Lower leg skin (tissue), 4 donors: ENCODE measurements around the gene NOL4L. TPM values are rescaled to one million over a fixed set of nuclear protein-coding genes. Genes with fewer than 3 reads are reported as not detected.

Experiments used
- DNase-seq, 2 donors: peaks; one replicate each; pipeline ENCODE4 v3.0.0-alpha.2; 2019; ENCODE audit warnings: low spot score in 2 of 2
- H3K4me3 ChIP-seq: fragments of 200-600 bp; sonication (generic); 2 replicates; pipeline ENCODE4 v1.5.1; 2017; ENCODE audit warnings: mild to moderate bottlenecking, low read depth; ENCODE audit not compliant: poor library complexity, severe bottlenecking
- POLR2A ChIP-seq, 2 donors: fragments of 450-650 bp; IDR thresholded peaks; one replicate each; pipeline ENCODE4 v1.6.1; 2016 to 2017; ENCODE audit warnings: antibody characterized with exemption in 2 of 2, mild to moderate bottlenecking in 1 of 2, moderate library complexity in 1 of 2
- WGBS, 2 donors: methylation state at CpG; one replicate each; pipeline ENCODE4 v1.1.5; 2018; 5-methylcytosine and 5-hydroxymethylcytosine counted together
- intact Hi-C: fragments of 100-400 bp; cut with DNase I; formaldehyde crosslinking; loops from one replicate; pipeline ENCODE4 v1.15.0; 2023; ENCODE audit warnings: low total_unique reads
- total RNA-seq, 4 donors: library from RNA; depleted of rRNA; stranded (reverse); fragments of >200 nt; gene quantifications; one replicate each; pipeline ENCODE4 v1.1.0, GENCODE V29; 2016
- TF ChIP-seq, protein P1 (sequence below), 3 donors: fragments of 450-650 bp; IDR thresholded peaks; one replicate each; pipeline ENCODE4 v1.5.1; 2016; ENCODE audit warnings: antibody characterized with exemption in 3 of 3, mild to moderate bottlenecking in 3 of 3, moderate library complexity in 2 of 3

NOL4L gene
- total RNA-seq, 4 donors from 2014 or later = 4.6 to 10.4 (median 7.0) TPM

DNA sequence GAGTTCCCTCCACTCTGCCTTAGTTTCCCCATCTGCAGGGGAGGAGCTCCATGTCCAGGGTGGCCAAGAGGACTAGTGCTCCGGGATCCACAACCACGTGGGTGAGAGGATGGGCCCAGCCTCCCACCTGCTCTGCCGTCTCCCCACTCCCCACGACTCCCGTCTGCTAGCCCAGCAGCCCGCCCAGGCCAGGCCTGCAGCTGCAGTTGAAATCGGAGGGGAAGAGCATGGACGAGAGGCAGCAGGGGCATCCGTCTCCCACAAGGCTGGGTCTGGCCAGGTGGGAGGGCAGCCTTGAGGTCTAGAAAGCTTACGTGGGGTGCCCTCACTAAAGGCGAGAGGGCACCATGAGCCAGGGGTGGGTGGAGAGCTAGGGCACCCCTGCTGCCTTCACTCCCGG is 8.6 kb downstream of the NOL4L start:
- no peak for DNase-seq
- no peak overlapping the region for H3K4me3 ChIP-seq
- intact Hi-C loops = no loop called here
- WGBS, 2 donors = 85 to 90% methylated on average over 7 to 12 of the region's 12 CpGs
- no peak for TF ChIP-seq POLR2A (IDR thresholded peaks at IDR 0.05)
- TF ChIP-seq, protein P1, sequence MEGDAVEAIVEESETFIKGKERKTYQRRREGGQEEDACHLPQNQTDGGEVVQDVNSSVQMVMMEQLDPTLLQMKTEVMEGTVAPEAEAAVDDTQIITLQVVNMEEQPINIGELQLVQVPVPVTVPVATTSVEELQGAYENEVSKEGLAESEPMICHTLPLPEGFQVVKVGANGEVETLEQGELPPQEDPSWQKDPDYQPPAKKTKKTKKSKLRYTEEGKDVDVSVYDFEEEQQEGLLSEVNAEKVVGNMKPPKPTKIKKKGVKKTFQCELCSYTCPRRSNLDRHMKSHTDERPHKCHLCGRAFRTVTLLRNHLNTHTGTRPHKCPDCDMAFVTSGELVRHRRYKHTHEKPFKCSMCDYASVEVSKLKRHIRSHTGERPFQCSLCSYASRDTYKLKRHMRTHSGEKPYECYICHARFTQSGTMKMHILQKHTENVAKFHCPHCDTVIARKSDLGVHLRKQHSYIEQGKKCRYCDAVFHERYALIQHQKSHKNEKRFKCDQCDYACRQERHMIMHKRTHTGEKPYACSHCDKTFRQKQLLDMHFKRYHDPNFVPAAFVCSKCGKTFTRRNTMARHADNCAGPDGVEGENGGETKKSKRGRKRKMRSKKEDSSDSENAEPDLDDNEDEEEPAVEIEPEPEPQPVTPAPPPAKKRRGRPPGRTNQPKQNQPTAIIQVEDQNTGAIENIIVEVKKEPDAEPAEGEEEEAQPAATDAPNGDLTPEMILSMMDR (IDR thresholded peaks at IDR 0.05) = no peak

DNA sequence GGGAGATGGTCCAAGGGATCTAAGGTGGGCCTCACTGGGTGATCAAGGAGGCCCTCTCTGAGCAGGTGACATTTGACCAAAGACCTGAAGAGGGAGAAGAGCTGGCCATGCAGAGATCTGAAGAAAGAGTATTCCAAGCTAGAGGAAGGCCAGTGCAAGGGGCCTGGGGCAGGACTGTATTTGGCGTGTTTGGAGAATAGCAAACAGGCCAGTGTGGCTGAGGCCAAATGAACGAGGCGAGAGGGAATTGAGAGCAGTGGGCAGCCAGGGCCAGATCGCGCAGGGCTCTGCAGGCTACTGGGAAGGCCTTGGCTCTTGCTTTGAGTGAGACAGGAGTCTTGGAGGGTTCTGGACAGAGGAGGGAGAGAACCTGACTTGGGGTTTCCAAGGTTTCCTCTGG is 9.3 kb downstream of the NOL4L start:
- intact Hi-C loops = no loop called here
- DNase-seq = no peak
- no peak overlapping the region for H3K4me3 ChIP-seq
- TF ChIP-seq, protein P1 (IDR thresholded peaks at IDR 0.05) = no peak
- no peak for TF ChIP-seq POLR2A (IDR thresholded peaks at IDR 0.05)
- WGBS, 2 donors = 89 to 92% methylated on average over 5 of the region's 5 CpGs

DNA sequence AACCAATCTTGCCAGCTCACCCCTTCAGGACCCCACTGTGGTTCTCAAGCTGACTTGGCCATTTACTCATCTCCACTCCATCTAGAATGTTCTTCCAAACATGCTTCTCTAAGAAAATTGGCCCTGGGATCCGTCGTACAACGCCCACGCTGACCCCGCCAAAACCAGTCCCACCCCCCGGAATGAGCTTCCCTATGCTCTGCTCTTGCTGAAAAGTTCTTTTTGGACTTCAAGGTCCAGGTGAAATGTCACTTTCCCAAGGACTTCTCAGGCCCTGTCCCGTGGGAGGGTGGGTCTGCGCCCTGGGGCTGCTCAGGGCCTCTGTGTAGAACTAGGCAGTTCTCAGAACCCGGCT is 9.9 kb downstream of the NOL4L start:
- 78 to 83% methylated on average over 9 of the region's 9 CpGs for WGBS, 2 donors
- H3K4me3 ChIP-seq = no peak overlapping the region
- no peak for TF ChIP-seq POLR2A (IDR thresholded peaks at IDR 0.05)
- TF ChIP-seq, protein P1 (IDR thresholded peaks at IDR 0.05) = no peak
- no peak for DNase-seq
- intact Hi-C loops = no loop called here

DNA sequence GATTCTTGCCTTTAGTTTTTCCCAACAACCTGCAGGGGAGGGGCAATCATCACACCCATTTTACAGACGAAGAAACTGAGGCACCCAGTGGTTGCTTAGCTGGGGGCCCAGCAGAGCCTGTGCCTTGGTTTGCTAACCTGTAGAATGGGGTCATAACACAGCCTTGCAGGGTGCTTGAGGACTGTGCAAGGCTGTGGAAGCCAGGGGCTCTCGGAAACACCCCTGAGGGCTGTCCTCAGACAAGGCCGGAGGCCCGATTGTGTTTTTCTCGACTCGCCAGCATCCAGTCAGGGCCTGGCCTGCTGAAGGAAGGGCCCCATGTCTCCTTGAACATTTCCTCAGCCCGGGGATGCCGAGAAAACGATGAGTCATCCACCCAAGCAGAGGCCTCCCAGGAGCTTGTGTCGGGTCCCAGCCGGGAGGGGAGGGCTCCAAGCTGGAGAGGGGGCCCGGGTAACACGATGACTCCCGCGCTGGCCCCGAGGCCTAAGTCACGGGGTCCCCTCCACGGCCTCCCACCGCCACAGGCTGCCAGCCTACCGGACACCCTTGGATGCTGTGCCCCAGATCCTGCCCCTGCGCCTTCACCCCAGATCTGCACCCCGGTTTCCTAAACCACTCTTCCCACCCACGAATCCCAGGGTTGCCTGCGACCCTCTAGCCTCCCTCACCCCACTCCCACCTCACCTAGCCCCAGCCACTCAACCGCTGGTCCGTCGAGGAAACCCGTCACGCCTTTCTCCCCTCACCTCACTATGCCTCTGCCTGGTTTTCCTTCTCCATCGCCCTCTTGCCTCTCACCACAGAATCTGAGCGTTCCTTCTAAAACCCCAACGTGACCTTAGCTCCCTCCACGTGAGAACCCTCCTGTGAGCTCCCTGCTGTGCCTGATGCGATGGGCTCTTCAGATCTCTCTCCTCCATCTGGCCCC is 10.6 kb downstream of the NOL4L start:
- H3K4me3 ChIP-seq = no peak overlapping the region
- intact Hi-C loops = no loop called here
- no peak for DNase-seq
- TF ChIP-seq, protein P1 (IDR thresholded peaks at IDR 0.05) = no peak
- TF ChIP-seq POLR2A (IDR thresholded peaks at IDR 0.05) = no peak
- WGBS, 2 donors = 43 to 75% methylated on average over 17 to 34 of the region's 34 CpGs

DNA sequence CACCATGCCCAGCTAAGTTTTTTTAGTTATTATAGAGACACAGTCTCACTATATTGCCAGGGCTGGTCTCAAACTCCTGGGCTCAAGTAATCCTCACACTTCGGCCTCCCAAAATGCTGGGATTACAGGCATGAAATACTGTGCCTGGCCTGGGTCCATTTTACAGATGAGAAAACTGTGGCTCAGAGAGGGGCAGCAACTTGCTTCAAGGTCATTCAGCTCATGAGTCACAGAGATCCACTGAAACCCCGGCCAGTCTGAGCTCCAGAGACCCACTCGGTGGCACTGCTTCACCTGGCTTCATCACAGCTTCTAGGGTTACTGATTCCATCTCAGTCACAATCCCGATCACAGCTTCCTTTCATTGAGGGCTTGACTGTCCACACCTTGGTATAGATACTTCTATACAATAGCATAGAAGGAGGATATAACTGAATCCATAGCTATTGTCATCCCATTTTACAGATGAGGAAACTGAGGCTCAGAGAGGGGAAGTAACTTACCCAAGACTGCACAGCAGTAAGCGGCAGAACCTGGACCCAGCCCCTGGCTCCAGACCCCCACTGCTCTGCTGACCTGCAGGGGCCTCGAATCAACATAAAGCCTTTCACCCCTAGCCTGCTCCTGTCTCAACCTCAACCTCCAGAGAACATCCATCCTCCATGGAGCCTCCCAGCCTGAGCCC is 11.8 kb downstream of the NOL4L start:
- no peak for DNase-seq
- 82 to 94% methylated on average over 6 of the region's 6 CpGs for WGBS, 2 donors
- H3K4me3 ChIP-seq = no peak overlapping the region
- no peak for TF ChIP-seq POLR2A (IDR thresholded peaks at IDR 0.05)
- TF ChIP-seq, protein P1 (IDR thresholded peaks at IDR 0.05) = no peak
- intact Hi-C loops = no loop called here
